Measurements from ENCODE around the gene RGPD8. TPM values are rescaled to one million over a fixed set of nuclear protein-coding genes. Genes with fewer than 3 reads are reported as not detected.
"Not testable (repeated sequence)": the region's sequence is repeated elsewhere in the genome, so short reads cannot be mapped to it uniquely, and the experiment has no call there.

RGPD8 gene
- total RNA-seq (10 to 100 TPM; 10.8 to 23.5 (median 16.8) TPM), polyA plus RNA-seq (1 to 10 TPM in 1 of 2 donors, under 1 TPM in 1; 0.70 to 3.3 TPM)
- long read RNA-seq, donor 1, partial matches to known transcripts: 1 of 2 reads
- long read RNA-seq, donor 1, other reads (novel, unspliced or antisense): 1 of 2 reads
- long read RNA-seq, donor 2: 0 reads
- long read RNA-seq, donor 3, partial matches to known transcripts: 0 of 1 reads
- long read RNA-seq, donor 3, other reads (novel, unspliced or antisense): 1 of 1 reads

- DNase-seq: peak; percentile 85 to 92 (median 90)
- not testable (repeated sequence) for H3K9me3 ChIP-seq; H3K36me3 ChIP-seq; H3K27me3 ChIP-seq; H3K4me1 ChIP-seq (ENCODE audit: insufficient read depth)
- Histone ChIP-seq H3K27ac (peak within 1 kb of the TSS; percentile 92 to 96), H3K4me3 (peak within 1 kb of the TSS; percentile 70)
- WGBS, 3 donors: 0 to 1% (median 0%) methylated on average over 10 to 17 of the region's 26 CpGs
- peak; percentile 27 to 60 (median 49) for TF ChIP-seq CTCF (IDR thresholded peaks at IDR 0.05)
- intact Hi-C loops (cut with DNase I): loop anchor here in 3 of 4 donors (5.0 to 10.0 kb wide), 3 partner anchors 169 to 179 kb away; partner anchors contain the start of gene ZC3H8 (in 2 of the 3)
These were observed at the start of gene RGPD8 for GRCh38 chr2:112433480-112433879. TSS of gene RGPD8 (minus strand) at chr2:112433645. CDS start at chr2:112433453, 192 bp downstream.

- H3K4me3 ChIP-seq: peak overlapping the region; percentile 85
- peak overlapping the region in 1 of 2 donors; percentile 84 for H3K27ac ChIP-seq
- 6 to 9% (median 7%) methylated on average over 10 of the region's 10 CpGs for WGBS, 3 donors
- H3K36me3 ChIP-seq: no peaks in the 10 kb centered on the region
- H3K4me1 ChIP-seq (ENCODE audit: insufficient read depth): peaks cover 6% of the 10 kb centered on the region
- intact Hi-C loops (cut with DNase I): loop anchor here (5.0 to 10.0 kb wide), 4 partner anchors 59 to 164 kb away; partner anchors contain the start of genes CHCHD5 (in 3 of the 4), POLR1B (in 2 of the 4) and SLC20A1 (in 1 of the 4)
- DNase-seq: peak in 1 of 5 donors; percentile 25
- H3K9me3 ChIP-seq: no peaks in the 10 kb centered on the region
- H3K27me3 ChIP-seq: no peaks in the 10 kb centered on the region
- TF ChIP-seq EP300 (IDR thresholded peaks at IDR 0.05): no peak
- no peak for TF ChIP-seq CTCF (IDR thresholded peaks at IDR 0.05)
- no peak for TF ChIP-seq POLR2A (IDR thresholded peaks at IDR 0.05)
These were observed 49.6 kb upstream of the RGPD8 start for GRCh38 chr2:112483042-112483473.

GRCh38 chr2:112482309-112483041 lies 49.0 kb upstream of the RGPD8 start:
- intact Hi-C loops (cut with DNase I): loop anchor here (5.0 to 10.0 kb wide), 4 partner anchors 60 to 165 kb away; partner anchors contain the start of genes CHCHD5 (in 3 of the 4), POLR1B (in 2 of the 4) and SLC20A1 (in 1 of the 4)
- TF ChIP-seq EP300 (IDR thresholded peaks at IDR 0.05): no peak
- DNase-seq: peak; percentile 15 to 52 (median 37)
- WGBS, 3 donors: 0 to 1% (median 1%) methylated on average over 74 to 77 of the region's 77 CpGs
- Histone ChIP-seq H3K4me1 (ENCODE audit: insufficient read depth) (peaks cover 6% of the 10 kb centered on the region), H3K9me3 (no peaks in the 10 kb centered on the region), H3K27me3 (no peaks in the 10 kb centered on the region), H3K27ac (peak overlapping the region; percentile 71 to 84), H3K4me3 (peak overlapping the region; percentile 85), H3K36me3 (no peaks in the 10 kb centered on the region)

- Histone ChIP-seq H3K4me3 (peak within 1 kb of the TSS; percentile 85), H3K36me3 (no peaks in the 10 kb centered on the region), H3K27me3 (no peaks in the 10 kb centered on the region), H3K4me1 (ENCODE audit: insufficient read depth) (peaks cover 6% of the 10 kb centered on the region), H3K27ac (peak within 1 kb of the TSS; percentile 71 to 84), H3K9me3 (no peaks in the 10 kb centered on the region)
- peak; percentile 59 to 79 (median 68) for DNase-seq
- 0% methylated on average over 35 to 82 of the region's 82 CpGs for WGBS, 3 donors
- no peak for TF ChIP-seq POLR2A (IDR thresholded peaks at IDR 0.05)
- TF ChIP-seq EP300 (IDR thresholded peaks at IDR 0.05): no peak
- TF ChIP-seq CTCF (IDR thresholded peaks at IDR 0.05): no peak
- intact Hi-C loops (cut with DNase I): loop anchor here (5.0 to 10.0 kb wide), 4 partner anchors 61 to 166 kb away; partner anchors contain the start of genes CHCHD5 (in 3 of the 4), POLR1B (in 2 of the 4) and SLC20A1 (in 1 of the 4)
These were observed 48.2 kb upstream of the RGPD8 start, which contains the start of gene TTL for GRCh38 chr2:112481528-112482233. TSS of gene TTL (plus strand) at chr2:112482156. CDS start at chr2:112482345, 189 bp downstream.

Data from ovary (tissue), 10 donors.